Activated B cell treated with CpG ODN at 0.5 μM for 24 hours (primary cell): ENCODE results near the gene RNF182. TPM values are rescaled to one million over a fixed set of nuclear protein-coding genes. Genes with fewer than 3 reads are reported as not detected.
"Not testable (repeated sequence)": the region's sequence is repeated elsewhere in the genome, so short reads cannot be mapped to it uniquely, and the experiment has no call there.

Experiments used
- ATAC-seq: fragments of 200-7000 bp; cut with Tn5 transposase; one replicate; pipeline ENCODE4 v1.10.0; 2021; ENCODE audit warnings: low read depth, mild to moderate bottlenecking, moderate library complexity
- CTCF ChIA-PET: fragments of 350-600 bp; sonication (Branson Sonifier 250); formaldehyde crosslinking; loops from one replicate; lab custom pipeline; 2021; ENCODE audit warnings: antibody characterized with exemption; lab: Charles Lee
- POLR2A ChIA-PET: fragments of 350-600 bp; sonication (Branson Sonifier 250); formaldehyde crosslinking; loops from one replicate; lab custom pipeline; 2021; ENCODE audit warnings: antibody characterized with exemption; lab: Charles Lee
- DNase-seq: peaks from one replicate; pipeline ENCODE4 v3.0.0; 2022
- H3K27ac Mint-ChIP-seq: one replicate; pipeline ENCODE4 v1.8.0; 2020; ENCODE audit warnings: mixed read lengths
- H3K27me3 Mint-ChIP-seq: one replicate; pipeline ENCODE4 v1.8.0; 2021; ENCODE audit warnings: mixed read lengths
- H3K36me3 Mint-ChIP-seq: one replicate; pipeline ENCODE4 v1.8.0; 2021; ENCODE audit warnings: low read depth, mixed read lengths
- H3K4me1 Mint-ChIP-seq: one replicate; pipeline ENCODE4 v1.8.0; 2021; ENCODE audit warnings: mixed read lengths
- H3K4me3 Mint-ChIP-seq: one replicate; pipeline ENCODE4 v1.8.0; 2020; ENCODE audit warnings: mild to moderate bottlenecking, mixed read lengths
- H3K9me3 Mint-ChIP-seq: one replicate; pipeline ENCODE4 v1.8.0; 2020; ENCODE audit warnings: mixed read lengths
- CTCF ChIP-seq: fragments of 200-600 bp; IDR thresholded peaks from one replicate; pipeline ENCODE4 v1.8.0; 2022; ENCODE audit warnings: antibody characterized with exemption, mild to moderate bottlenecking
- intact Hi-C: fragments of 100-400 bp; cut with micrococcal nuclease; formaldehyde crosslinking; loops from one replicate; pipeline ENCODE4 v1.15.1; 2024
- total RNA-seq: library from RNA; stranded (reverse); gene quantifications from 2 replicates; pipeline ENCODE4 v1.2.3, GENCODE V29; 2022

RNF182 gene
- total RNA-seq, 1 donor from 2014 or later = not detected

GRCh38 chr6:13935190-13935880 lies 10.6 kb downstream of the RNF182 start:
- ATAC-seq = no peak
- CTCF ChIA-PET = interaction anchor here (1.2 kb wide), 1 partner anchor 11 kb away, joined by 4 read pairs; no protein-coding TSS in a partner anchor
- Mint-ChIP-seq H3K27me3 (peaks cover 19% of the 10 kb centered on the region), H3K4me1 (no peaks in the 10 kb centered on the region), H3K4me3 (no peak overlapping the region), H3K9me3 (no peaks in the 10 kb centered on the region), H3K36me3 (no peaks in the 10 kb centered on the region), H3K27ac (no peak overlapping the region)
- no peak for TF ChIP-seq CTCF
- intact Hi-C loops = no loop called here
- no peak for DNase-seq
- POLR2A ChIA-PET = no interaction called here

DNA sequence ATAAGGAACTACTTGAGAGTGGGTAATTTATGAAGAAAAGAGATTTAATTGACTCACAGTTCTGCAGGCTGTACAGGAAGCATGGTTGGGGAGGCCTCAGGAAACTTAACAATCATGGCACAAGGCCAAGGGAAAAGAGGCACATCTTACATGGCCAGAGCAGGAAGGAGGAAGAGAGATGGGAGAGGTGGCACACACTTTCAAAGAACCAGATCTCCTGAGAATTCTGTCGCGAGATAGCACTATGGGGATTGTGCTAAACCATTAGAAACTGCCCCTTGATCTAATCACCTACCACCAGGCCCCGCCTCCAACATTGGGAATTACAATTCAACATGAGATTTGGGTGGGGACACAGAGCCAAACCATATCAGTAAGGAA lies 11.1 kb downstream of the RNF182 start:
- H3K36me3 Mint-ChIP-seq, H3K9me3 Mint-ChIP-seq, intact Hi-C loops, H3K4me1 Mint-ChIP-seq, ATAC-seq, H3K27ac Mint-ChIP-seq, POLR2A ChIA-PET, CTCF ChIA-PET, DNase-seq, H3K4me3 Mint-ChIP-seq: not testable (repeated sequence)
- peaks cover 15% of the 10 kb centered on the region for H3K27me3 Mint-ChIP-seq

DNA sequence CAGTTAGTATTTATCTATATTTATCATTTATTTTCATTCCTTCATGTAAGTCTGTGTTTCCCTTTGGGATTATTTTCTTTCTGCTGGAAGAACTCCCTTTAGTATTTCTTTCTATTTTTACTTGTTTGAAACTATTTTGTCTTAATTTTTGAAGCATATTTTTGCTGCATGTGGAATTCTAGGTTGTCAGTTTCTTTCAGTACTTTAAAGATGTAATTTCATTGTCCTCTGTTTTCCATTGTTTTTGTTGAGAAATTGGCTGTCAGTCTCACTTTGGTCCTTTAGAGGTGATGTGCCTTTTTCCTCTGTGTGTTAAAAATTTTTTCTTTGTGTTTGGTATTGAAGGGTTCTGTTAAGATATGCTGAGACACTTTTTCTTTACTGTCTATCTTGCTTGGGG lies 17.1 kb downstream of the RNF182 start:
- Mint-ChIP-seq H3K4me3 (no peak overlapping the region), H3K9me3 (peaks cover 13% of the 10 kb centered on the region), H3K27me3 (peaks cover 22% of the 10 kb centered on the region), H3K36me3 (no peaks in the 10 kb centered on the region), H3K27ac (no peak overlapping the region), H3K4me1 (no peaks in the 10 kb centered on the region)
- ChIA-PET CTCF (no interaction called here), POLR2A (no interaction called here)
- no peak for DNase-seq
- no peak for ATAC-seq
- intact Hi-C loops = no loop called here
- no peak for TF ChIP-seq CTCF

GRCh38 chr6:13943943-13944342 lies 19.2 kb downstream of the RNF182 start:
- POLR2A ChIA-PET = no interaction called here
- intact Hi-C loops = no loop called here
- CTCF ChIA-PET = no interaction called here

GRCh38 chr6:13946506-13946905 lies 21.8 kb downstream of the RNF182 start:
- Mint-ChIP-seq H3K27ac (no peak overlapping the region), H3K4me1 (no peaks in the 10 kb centered on the region), H3K27me3 (peaks cover 19% of the 10 kb centered on the region), H3K36me3 (no peaks in the 10 kb centered on the region), H3K4me3 (no peak overlapping the region), H3K9me3 (peaks cover 32% of the 10 kb centered on the region)
- intact Hi-C loops = no loop called here
- ATAC-seq (no peak), DNase-seq (no peak)
- no peak for TF ChIP-seq CTCF
- ChIA-PET CTCF (no interaction called here), POLR2A (no interaction called here)

More at GRCh38 chr6:13943943-13944342, 19.2 kb downstream of the RNF182 start:
- ATAC-seq (no peak), DNase-seq (no peak)
- Mint-ChIP-seq H3K9me3 (peaks cover 20% of the 10 kb centered on the region), H3K4me1 (no peaks in the 10 kb centered on the region), H3K4me3 (no peak overlapping the region), H3K27me3 (peaks cover 22% of the 10 kb centered on the region), H3K36me3 (no peaks in the 10 kb centered on the region), H3K27ac (no peak overlapping the region)
- TF ChIP-seq CTCF = no peak
